GM12878 (cell line): ENCODE measurements around the gene ANKFY1. TPM values are rescaled to one million over a fixed set of nuclear protein-coding genes. Genes with fewer than 3 reads are reported as not detected.

Experiments
- ATAC-seq: fragments of 200-7000 bp; cut with Tn5 transposase; 3 replicates; pipeline ENCODE4 v1.9.1; 2020; ENCODE audit warnings: mild to moderate bottlenecking, moderate library complexity
- BruUV-seq: library from RNA; stranded (reverse); fragments of 400-500 nt; replicated peaks from 2 replicates; lab custom pipeline; 2021; lab: Mats Ljungman, UMichigan
- CTCF ChIA-PET: fragments of 300-600 bp; sonication (Branson Sonifier 250); formaldehyde crosslinking; extraction: SDS; loops from one replicate; lab custom pipeline; 2021; ENCODE audit warnings: inconsistent platforms; lab: Yijun Ruan, JAX
- POLR2A ChIA-PET: fragments of 350-600 bp; formaldehyde crosslinking; extraction: SDS; loops from one replicate; lab custom pipeline; 2021; ENCODE audit warnings: inconsistent platforms; lab: Charles Lee
- RAD21 ChIA-PET: fragments of 300-600 bp; sonication (Branson Sonifier 250); formaldehyde crosslinking; loops from one replicate; lab custom pipeline; 2023; ENCODE audit warnings: antibody characterized with exemption; ENCODE audit not compliant: unreplicated experiment; lab: Charles Lee
- SMC1A ChIA-PET: fragments of 300-600 bp; sonication (Branson Sonifier 250); formaldehyde crosslinking; loops from one replicate; lab custom pipeline; 2023; ENCODE audit not compliant: unreplicated experiment, uncharacterized antibody; lab: Charles Lee
- DNase-seq: peaks from one replicate; pipeline ENCODE4 v3.0.0-alpha.2; 2011; ENCODE audit warnings: low read depth, low spot score
- FAIRE-seq: peaks from 3 replicates; lab custom pipeline; 2011; peaks lifted over from hg19 to GRCh38; lab: Jason Lieb, UNC
- H2AFZ ChIP-seq: 2 replicates; pipeline ENCODE4 v1.6.0; 2011; ENCODE audit warnings: low read depth, low read length, control low read depth; ENCODE audit not compliant: control insufficient read depth
- H3K27ac ChIP-seq: 2 replicates; pipeline ENCODE4 v1.5.1; 2011; ENCODE audit warnings: control low read depth; ENCODE audit not compliant: control insufficient read depth, insufficient read depth
- H3K27me3 ChIP-seq, 2 experiments: replicated peaks in 1 of 2; 2 replicates each; pipeline versions ENCODE4 v1.6.0 to v1.6.1; 2011; ENCODE audit warnings: low read length in 1 of 2; ENCODE audit not compliant: control insufficient read depth in 2 of 2, insufficient read depth in 2 of 2
- H3K36me3 ChIP-seq, 2 experiments: 2 replicates each; pipeline ENCODE4 v1.5.1; 2011; ENCODE audit warnings: low read length in 1 of 2; ENCODE audit not compliant: control insufficient read depth in 2 of 2, insufficient read depth in 2 of 2
- H3K4me1 ChIP-seq: 2 replicates; pipeline ENCODE4 v1.6.1; 2011; ENCODE audit warnings: mild to moderate bottlenecking, low read length, moderate library complexity, mixed read lengths; ENCODE audit not compliant: control insufficient read depth, insufficient read depth
- H3K4me2 ChIP-seq: 2 replicates; pipeline ENCODE4 v1.6.0; 2011; ENCODE audit warnings: control low read depth; ENCODE audit not compliant: control insufficient read depth, insufficient read depth
- H3K4me3 ChIP-seq: fragments of 200-600 bp; sonication (generic); 2 replicates; pipeline ENCODE4 v1.5.1; 2016
- H3K79me2 ChIP-seq: 2 replicates; pipeline ENCODE4 v1.6.0; 2011; ENCODE audit warnings: low read length; ENCODE audit not compliant: control insufficient read depth, insufficient read depth
- H3K9ac ChIP-seq: 2 replicates; pipeline ENCODE4 v1.8.0; 2011; ENCODE audit warnings: low read length, control low read depth, mixed read lengths; ENCODE audit not compliant: control insufficient read depth, insufficient read depth
- H3K9me3 ChIP-seq: replicated peaks from 3 replicates; pipeline ENCODE4 v1.5.1; 2011; ENCODE audit warnings: mild to moderate bottlenecking, low read length; ENCODE audit not compliant: control insufficient read depth, insufficient read depth
- H4K20me1 ChIP-seq: 2 replicates; pipeline ENCODE4 v1.6.0; 2011; ENCODE audit not compliant: control insufficient read depth, insufficient read depth
- CHD1 ChIP-seq: IDR thresholded peaks from 2 replicates; pipeline ENCODE4 v1.6.1; 2012; ENCODE audit warnings: low read depth, low read length, improper control_type of control experiment
- E2F4 ChIP-seq: IDR thresholded peaks from 2 replicates; pipeline ENCODE4 v1.6.1; 2012; ENCODE audit warnings: low read depth, low read length, improper control_type of control experiment
- EGR1 ChIP-seq, 2 experiments: IDR thresholded peaks; 1 replicate in 1 of 2; 2 replicates in 1 of 2; pipeline ENCODE4 v1.6.1; 2011 to 2012; ENCODE audit warnings: low read depth in 2 of 2, low read length in 2 of 2, borderline replicate concordance in 1 of 2, mild to moderate bottlenecking in 1 of 2, moderate library complexity in 1 of 2
- ELK1 ChIP-seq: IDR thresholded peaks from 2 replicates; pipeline ENCODE4 v1.6.1; 2012; ENCODE audit warnings: low read depth, low read length, improper control_type of control experiment
- IRF4 ChIP-seq: IDR thresholded peaks from 2 replicates; pipeline ENCODE4 v1.6.1; 2011; ENCODE audit warnings: low read depth, low read length
- MEF2A ChIP-seq: IDR thresholded peaks from 2 replicates; pipeline ENCODE4 v1.6.1; 2011; ENCODE audit warnings: low read depth, mild to moderate bottlenecking, low read length, moderate library complexity; ENCODE audit not compliant: insufficient read depth
- MYB ChIP-seq: fragments of 150-350 bp; IDR thresholded peaks from 2 replicates; pipeline ENCODE4 v1.6.1; 2014; ENCODE audit warnings: mild to moderate bottlenecking, low read depth, low read length, borderline replicate concordance
- NFYB ChIP-seq: IDR thresholded peaks from 2 replicates; pipeline ENCODE4 v1.6.1; 2011; ENCODE audit warnings: low read depth, mild to moderate bottlenecking, low read length, improper control_type of control experiment, moderate library complexity; ENCODE audit not compliant: insufficient read depth
- NR2F1 ChIP-seq: fragments of 450-650 bp; conservative IDR thresholded peaks from 2 replicates; pipeline ENCODE4 v1.6.1; 2017; ENCODE audit warnings: mild to moderate bottlenecking
- POLR2A ChIP-seq: IDR thresholded peaks from 2 replicates; pipeline ENCODE4 v1.6.1; 2011; ENCODE audit warnings: low read depth, mild to moderate bottlenecking, low read length
- RBBP5 ChIP-seq: fragments of 200-600 bp; sonication (generic); conservative IDR thresholded peaks from 2 replicates; pipeline ENCODE4 v1.6.1; 2016
- SMAD1 ChIP-seq: fragments of 450-650 bp; IDR thresholded peaks from 2 replicates; pipeline ENCODE4 v1.6.1; 2018; ENCODE audit warnings: mild to moderate bottlenecking, low read depth; ENCODE audit not compliant: partially characterized antibody
- SMAD5 ChIP-seq: IDR thresholded peaks from 2 replicates; pipeline ENCODE4 v1.6.1; 2016; ENCODE audit warnings: antibody characterized with exemption, low read depth
- SP1 ChIP-seq: IDR thresholded peaks from one replicate; pipeline ENCODE4 v1.6.1; 2011; ENCODE audit warnings: low read depth, low read length
- SREBF1 ChIP-seq: IDR thresholded peaks from 2 replicates; pipeline ENCODE4 v1.6.1; 2012; ENCODE audit warnings: mild to moderate bottlenecking, low read length
- SRF ChIP-seq, 2 experiments: IDR thresholded peaks; 2 replicates each; pipeline ENCODE4 v1.6.1; 2011; ENCODE audit warnings: low read depth in 2 of 2, low read length in 2 of 2, mild to moderate bottlenecking in 1 of 2, moderate library complexity in 1 of 2
- STAT3 ChIP-seq: IDR thresholded peaks from 2 replicates; pipeline ENCODE4 v1.6.1; 2011; ENCODE audit warnings: low read depth, low read length, improper control_type of control experiment
- TAF1 ChIP-seq: IDR thresholded peaks from 2 replicates; pipeline ENCODE4 v1.6.1; 2011; ENCODE audit warnings: mild to moderate bottlenecking, low read depth, low read length, borderline replicate concordance
- TCF3 ChIP-seq: IDR thresholded peaks from 2 replicates; pipeline ENCODE4 v1.6.1; 2012; ENCODE audit warnings: low read depth, mild to moderate bottlenecking, low read length, borderline replicate concordance; ENCODE audit not compliant: insufficient read depth
- ZBTB33 ChIP-seq: fragments of 450-650 bp; IDR thresholded peaks from 2 replicates; pipeline ENCODE4 v1.6.1; 2017; ENCODE audit warnings: mild to moderate bottlenecking
- WGBS: methylation state at CpG from one replicate; pipeline ENCODE4 v1.1.6; 2016; ENCODE audit warnings: low lambda C conversion rate; ENCODE audit not compliant: insufficient replicate concordance, insufficient coverage; ENCODE audit errors: missing lambda C conversion rate; 5-methylcytosine and 5-hydroxymethylcytosine counted together
- in situ Hi-C: fragments of 300-500 bp; cut with MboI; formaldehyde crosslinking; loops from 9 replicates; pipeline ENCODE4 v1.14.3; 2018; ENCODE audit warnings: mixed read lengths
- intact Hi-C: fragments of 100-400 bp; cut with micrococcal nuclease; formaldehyde crosslinking; loops from one replicate; pipeline ENCODE4 v1.14.2; 2022; ENCODE audit not compliant: unreplicated experiment
- polyA plus RNA-seq, 11 experiments: library from polyadenylated mRNA; depleted of rRNA in 4 of 11; unstranded in 6 of 11; stranded (reverse) in 5 of 11; fragments of >200 nt; fragmentation: Nextera tagmentation in 4 of 11; fragmentation: Illumina TruSeq in 1 of 11; extraction: Ambion mirVana in 4 of 11; extraction: Trizol in 1 of 11; gene quantifications; 1 replicate in 1 of 11; 2 replicates in 10 of 11; pipeline versions ENCODE4 v1.2.1 to v1.2.3, GENCODE V29; 2011 to 2016; ENCODE audit warnings: inconsistent platforms in 2 of 11, missing spikeins in 2 of 11, low read depth in 1 of 11
- total RNA-seq, 4 experiments: library from RNA; depleted of rRNA in 3 of 4; stranded (reverse); fragments of >200 nt in 3 of 4; fragmentation: Illumina TruSeq in 1 of 4; extraction: Trizol in 1 of 4; gene quantifications; 2 replicates each; pipeline versions ENCODE4 v1.2.1 to v1.2.3, GENCODE V29; 2013 to 2021

Gene ANKFY1
- total and polyA plus RNA-seq, 10 of the 15 experiments (the other 5 are each of a cell fraction or from before 2014, with no cell fraction given), result 3.0 to 27.7 (median 16.4) TPM

- TF ChIP-seq E2F4 (no peak), MEF2A (no peak), CHD1 (no peak), SP1 (no peak), MYB (no peak), ELK1 (no peak), SREBF1 (no peak), EGR1 (IDR thresholded peaks at IDR 0.05; ENCODE audit: borderline replicate concordance in 1 of 2, low read depth in 2 of 2, low read length in 2 of 2) (no peak), SRF (IDR thresholded peaks at IDR 0.05; ENCODE audit: low read depth in 2 of 2, low read length in 2 of 2) (no peak), TAF1 (no peak), SMAD5 (no peak), POLR2A (no peak)
These were observed 55.5 kb downstream of the ANKFY1 start (continued) for GRCh38 chr17:4208238-4208637.

GRCh38 chr17:4206962-4207361 lies 56.8 kb downstream of the ANKFY1 start:
- Histone ChIP-seq H3K4me2 (no peak overlapping the region), H3K4me3 (no peak overlapping the region), H4K20me1 (no peaks in the 10 kb centered on the region), H3K9ac (no peak overlapping the region), H3K27ac (no peak overlapping the region), H3K9me3 (no peaks in the 10 kb centered on the region), H3K27me3 (no peaks in the 10 kb centered on the region), H3K79me2 (peaks cover 6% of the 10 kb centered on the region; the same call in 1 of the 2 replicates), H3K36me3 (peaks cover 11 to 27% of the 10 kb centered on the region in 2 experiments; a peak in 3 of 4 replicates), H2AFZ (no peak overlapping the region), H3K4me1 (peaks cover 11% of the 10 kb centered on the region)
- in situ Hi-C loops (loop anchor here (5.0 kb wide), 1 partner anchor 210 kb away; no protein-coding TSS in a partner anchor), intact Hi-C loops (no loop called here)
- ChIA-PET CTCF (interaction anchor here (1.0 to 2.2 kb wide), 2 partner anchors 9 to 41 kb away, joined by 3 to 5 read pairs; no protein-coding TSS in a partner anchor), POLR2A (no interaction called here), RAD21 (interaction anchor here (1.3 kb wide), 1 partner anchor 213 kb away, joined by 5 read pairs; no protein-coding TSS in a partner anchor), SMC1A (interaction anchor here (3.1 kb wide), 1 partner anchor 9 kb away, joined by 12 read pairs; no protein-coding TSS in a partner anchor)
- no TSS peak for BruUV-seq
- no peak for DNase-seq
- FAIRE-seq, result peak; percentile 69
- 16% methylated on average over 10 of the region's 10 CpGs for WGBS
- ATAC-seq, result no peak
- TF ChIP-seq IRF4 (no peak), NR2F1 (peak; percentile 59), NFYB (no peak), SMAD1 (no peak), TCF3 (no peak), STAT3 (no peak), RBBP5 (no peak), ZBTB33 (no peak)
